Left ventricle myocardium superior (tissue), 1 donor: Measurements from ENCODE around the gene PDE4A. TPM values are rescaled to one million over a fixed set of nuclear protein-coding genes. Genes with fewer than 3 reads are reported as not detected.
"Not testable (repeated sequence)": the region's sequence is repeated elsewhere in the genome, so short reads cannot be mapped to it uniquely, and the experiment has no call there.

Source experiments
- ATAC-seq: fragments of 200-7000 bp; cut with Tn5 transposase; one replicate; pipeline ENCODE4 v1.9.1; 2020; ENCODE audit warnings: mild to moderate bottlenecking, moderate library complexity
- DNase-seq: peaks from one replicate; pipeline ENCODE4 v3.0.0-alpha.2; 2020
- intact Hi-C: fragments of 100-400 bp; cut with micrococcal nuclease; formaldehyde crosslinking; loops from one replicate; pipeline ENCODE4 v1.11.0; 2022
- total RNA-seq: library from RNA; stranded (reverse); fragmentation: NEBNext Ultra II Directional; extraction: Animal tissue kit (Norgen Biotek cat#: 25700); gene quantifications from one replicate; pipeline ENCODE4 v1.2.1, GENCODE V29; 2021
- donor health status: DM: no; HTN: yes; CAD: no; lungs with severe emphysema.

Gene PDE4A
- total RNA-seq, 1 donor from 2014 or later, result 36.1 TPM

DNA sequence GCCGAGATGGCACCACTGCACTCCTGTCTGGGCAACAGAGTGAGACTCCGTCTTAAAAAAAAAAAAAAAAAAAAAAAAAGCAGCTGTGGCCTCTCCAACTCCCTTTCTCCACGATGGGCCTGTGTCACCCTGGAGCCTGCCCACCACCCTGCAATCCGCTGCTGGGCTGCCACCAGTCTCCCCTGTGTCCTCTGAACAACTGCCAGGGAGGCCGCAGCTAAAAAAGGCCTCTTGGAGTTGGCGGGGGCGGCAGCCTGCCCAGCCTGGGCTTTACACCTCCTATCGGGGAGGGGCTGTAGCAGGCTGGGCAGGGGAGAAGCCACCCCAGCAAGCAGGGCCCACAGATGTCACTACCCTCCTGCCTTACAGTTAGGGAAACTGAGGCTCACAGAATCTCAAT is 20.5 kb upstream of the PDE4A start:
- intact Hi-C loops, result no loop called here
- ATAC-seq (peak; percentile 44), DNase-seq (peak; percentile 85)

DNA sequence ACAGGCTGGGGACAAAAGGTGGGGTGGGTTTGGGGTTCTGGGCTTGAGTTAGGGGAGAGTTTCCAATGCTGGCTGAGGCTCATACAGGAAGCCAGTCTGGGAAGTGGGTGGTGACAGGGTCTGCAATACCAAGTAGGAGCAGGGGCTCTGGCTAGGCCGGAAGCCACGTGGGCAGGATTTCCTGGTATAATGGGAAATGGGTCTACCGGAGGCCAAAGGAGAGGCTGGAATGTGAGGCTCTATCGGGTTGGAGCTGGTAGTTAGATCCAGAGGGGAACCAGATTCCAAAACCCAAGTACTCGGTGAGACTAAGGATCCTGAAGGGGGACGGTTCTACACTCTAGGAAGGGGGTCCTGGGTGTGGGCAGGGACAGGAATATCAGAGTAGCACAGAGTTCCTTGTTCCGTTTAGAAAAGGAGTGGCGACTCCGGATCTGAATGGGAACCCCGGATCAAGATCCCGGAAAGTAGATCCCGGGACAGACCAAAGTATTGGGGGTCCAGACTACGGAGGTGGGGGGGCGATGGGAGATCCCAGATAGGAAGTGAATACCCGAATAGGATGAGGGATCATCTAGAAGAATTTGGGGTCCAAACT is 17.8 kb upstream of the PDE4A start:
- no peak for ATAC-seq
- no peak for DNase-seq
- intact Hi-C loops, result no loop called here

DNA sequence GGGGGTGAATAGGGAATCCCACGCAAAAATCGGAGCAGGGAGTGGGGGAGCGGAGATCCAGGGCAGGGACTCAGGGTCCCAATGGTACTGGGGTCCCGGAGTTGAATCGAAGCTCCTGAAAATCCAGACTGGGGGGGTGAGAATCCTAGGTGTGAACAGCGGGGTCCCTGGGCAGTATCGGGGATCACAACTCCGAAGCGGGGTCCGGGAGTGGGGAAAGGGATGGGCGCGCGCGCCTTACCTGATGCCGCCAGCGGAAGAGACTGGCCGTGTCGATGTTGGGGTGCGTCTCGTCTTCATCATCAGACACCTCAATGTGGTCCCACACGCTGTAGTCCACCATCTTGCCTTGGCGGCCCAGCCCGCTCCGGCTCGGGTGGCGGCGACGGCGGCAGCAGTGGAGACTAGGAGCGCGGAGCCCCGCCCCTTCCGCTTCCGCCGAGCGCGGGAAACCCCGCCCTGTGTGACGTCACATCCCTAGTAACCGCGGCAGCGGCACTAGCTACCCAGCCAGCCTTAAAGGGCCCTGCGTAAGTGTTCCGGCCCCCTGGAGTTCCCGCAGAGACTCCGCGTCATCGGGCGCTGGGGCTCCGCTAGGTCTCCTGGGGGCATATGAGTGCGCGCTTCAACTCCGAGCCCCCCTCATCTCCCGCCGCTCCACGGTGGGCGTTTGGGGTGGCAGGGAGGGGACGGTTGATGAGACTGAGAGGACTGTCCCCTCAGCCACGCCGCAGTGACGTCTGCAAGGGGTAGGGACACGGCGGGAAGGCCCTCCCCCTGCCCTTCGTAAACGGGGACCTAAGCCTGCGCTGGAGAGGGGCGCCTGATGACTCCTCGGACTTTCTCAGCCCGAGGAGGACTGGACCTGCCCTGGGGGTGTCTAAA is 17.0 kb upstream of the PDE4A start, which contains the start of gene CDC37:
Gene CDC37, minus strand, starts transcription at position 406 of the 885 bp plus-strand sequence. Its CDS starts 63 bp downstream, at position 343.
- intact Hi-C loops, result no loop called here
- ATAC-seq (peak; percentile 94), DNase-seq (peak; percentile 98)

DNA sequence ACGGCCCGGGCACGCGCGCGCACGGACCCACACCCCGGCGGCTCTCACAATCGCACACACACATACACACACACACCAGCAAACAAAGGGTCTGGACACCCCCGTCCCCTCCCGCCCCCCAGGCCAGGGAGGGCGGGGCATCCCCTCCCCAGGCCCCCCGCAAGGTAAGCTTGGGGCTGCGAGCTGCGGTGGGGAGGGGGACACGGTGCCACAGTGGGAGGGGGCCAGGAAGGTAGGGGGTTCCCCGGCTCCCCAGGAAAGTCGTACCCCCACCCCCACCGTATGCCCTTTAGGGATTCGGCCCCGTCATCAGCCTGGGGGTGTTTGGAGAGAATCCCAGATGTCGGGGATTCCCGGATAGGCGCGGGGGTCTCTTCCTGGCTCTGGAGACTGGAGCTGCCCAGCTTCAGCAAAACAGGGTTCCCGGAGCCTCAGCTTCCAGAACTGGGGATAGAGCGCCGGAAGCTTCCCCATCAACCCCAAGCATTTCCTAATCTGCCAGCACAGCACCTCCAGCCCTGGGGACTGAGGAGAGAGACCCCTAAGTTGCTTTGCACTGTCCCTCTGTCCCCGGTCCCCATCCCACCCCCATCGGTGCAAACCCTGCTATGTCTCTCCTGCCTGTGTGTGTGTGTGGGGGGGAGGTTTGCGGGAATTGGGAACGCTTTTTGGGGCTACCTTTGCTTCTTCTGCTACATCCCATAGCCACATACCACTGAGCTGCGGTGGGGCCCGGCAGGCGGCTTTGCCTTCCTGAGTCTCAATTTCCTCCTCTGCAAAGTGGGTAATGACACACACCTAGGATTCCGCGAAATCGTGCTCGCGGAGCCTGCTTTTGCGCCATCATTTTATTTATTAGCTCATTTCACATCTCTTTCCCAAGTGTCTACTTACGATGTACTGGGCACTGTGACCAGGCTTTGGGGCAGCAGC is 15.2 kb upstream of the PDE4A start:
- intact Hi-C loops, result no loop called here
- ATAC-seq (no peak), DNase-seq (no peak)

DNA sequence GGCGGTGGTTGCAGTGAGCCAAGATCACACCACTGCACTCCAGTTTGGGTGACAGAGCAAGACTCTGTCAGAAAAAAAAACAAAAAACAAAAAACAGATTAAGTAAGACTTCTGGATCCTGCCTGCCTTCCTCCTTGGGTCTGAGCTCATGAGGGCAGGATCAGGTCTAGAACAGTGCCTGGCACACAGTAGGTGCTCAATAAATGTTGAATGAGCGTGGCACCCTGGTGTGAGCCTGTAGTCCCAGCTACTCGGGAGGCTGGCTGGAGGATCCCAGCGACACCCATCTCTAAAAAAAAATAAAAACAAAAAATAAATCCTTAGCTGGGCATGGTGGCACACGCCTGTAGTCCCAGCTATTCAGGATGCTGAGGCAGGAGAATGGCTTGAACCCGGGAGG is 14.1 kb upstream of the PDE4A start:
- intact Hi-C loops, result no loop called here
- no peak for DNase-seq

DNA sequence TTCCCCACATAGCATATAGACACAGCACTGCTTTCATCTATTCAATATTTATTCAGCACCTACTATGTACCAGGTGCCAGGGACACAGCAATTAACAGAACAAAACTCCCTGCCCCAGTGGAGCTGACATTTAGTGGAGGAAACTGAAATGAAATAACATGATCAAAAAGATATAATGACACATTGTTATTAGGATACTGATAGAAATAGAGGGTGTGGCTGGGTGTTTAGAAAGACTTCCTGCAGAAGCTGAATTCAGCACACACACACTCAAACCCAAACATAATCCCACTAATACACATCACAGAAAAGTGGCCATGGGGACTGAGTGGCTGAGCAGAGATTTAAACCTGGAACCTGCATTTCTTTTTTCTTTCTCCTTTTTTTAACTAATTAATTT is 13.2 kb upstream of the PDE4A start:
- intact Hi-C loops, result no loop called here
- DNase-seq (no peak), ATAC-seq (no peak)

More for the DNA sequence above, 14.1 kb upstream of the PDE4A start:
- no peak for ATAC-seq

DNA sequence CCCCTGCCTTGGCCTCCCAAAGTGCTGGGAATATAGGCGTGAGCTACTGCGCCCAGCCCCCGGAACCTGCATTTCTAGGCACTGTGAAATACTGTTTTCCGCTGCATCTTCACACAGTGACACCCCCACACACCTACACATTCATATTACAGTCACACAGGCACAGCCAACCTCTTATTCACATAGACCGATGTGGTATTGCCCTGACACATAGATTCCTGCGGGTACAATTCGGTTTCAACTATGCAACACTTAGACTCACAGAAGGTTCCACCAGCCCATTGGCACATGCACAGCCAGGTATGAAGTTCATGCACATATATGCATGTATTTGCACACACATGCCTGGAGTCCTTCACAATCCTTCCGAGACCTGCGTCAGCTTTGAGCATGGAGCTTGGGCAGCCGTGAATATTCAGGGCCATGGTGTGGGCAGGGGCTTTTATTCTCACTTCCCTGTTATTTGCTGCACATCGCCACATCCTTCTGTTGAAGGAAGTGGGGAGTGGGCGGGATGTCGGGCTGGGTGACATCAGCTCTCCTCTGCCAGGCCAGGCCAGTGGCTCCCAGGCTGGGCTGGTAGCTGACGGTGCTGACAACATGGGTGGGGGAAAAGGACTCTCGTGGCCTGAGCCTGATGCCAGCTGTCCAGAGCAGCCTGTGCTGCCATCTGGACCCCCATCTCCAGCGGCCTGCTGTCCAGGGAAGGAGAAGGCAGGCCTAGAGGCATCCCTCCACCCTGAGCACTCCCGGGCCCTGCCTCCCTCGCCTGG is 11.6 kb upstream of the PDE4A start:
- ATAC-seq (peak; percentile 12), DNase-seq (peak; percentile 70)
- intact Hi-C loops, result no loop called here

DNA sequence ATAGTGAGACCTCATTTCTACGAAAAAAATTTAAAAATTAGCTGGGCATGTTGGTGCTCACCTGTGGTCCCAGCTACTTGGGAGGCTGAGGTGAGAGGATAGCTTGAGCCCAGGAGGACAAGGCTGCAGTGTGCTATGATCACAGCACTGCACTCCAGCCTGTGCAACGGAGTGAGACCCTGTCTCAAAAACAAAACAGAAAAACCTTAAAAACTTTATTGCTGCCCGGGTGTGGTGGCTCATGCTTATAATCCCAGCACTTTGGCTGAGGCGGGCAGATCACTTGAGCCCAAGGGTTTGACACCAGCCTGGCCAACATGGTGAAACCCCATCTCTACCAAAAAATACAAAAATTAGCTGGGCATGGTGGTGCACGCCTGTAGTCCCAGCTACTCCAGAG is 9.1 kb upstream of the PDE4A start:
- intact Hi-C loops, DNase-seq, ATAC-seq: not testable (repeated sequence)

DNA sequence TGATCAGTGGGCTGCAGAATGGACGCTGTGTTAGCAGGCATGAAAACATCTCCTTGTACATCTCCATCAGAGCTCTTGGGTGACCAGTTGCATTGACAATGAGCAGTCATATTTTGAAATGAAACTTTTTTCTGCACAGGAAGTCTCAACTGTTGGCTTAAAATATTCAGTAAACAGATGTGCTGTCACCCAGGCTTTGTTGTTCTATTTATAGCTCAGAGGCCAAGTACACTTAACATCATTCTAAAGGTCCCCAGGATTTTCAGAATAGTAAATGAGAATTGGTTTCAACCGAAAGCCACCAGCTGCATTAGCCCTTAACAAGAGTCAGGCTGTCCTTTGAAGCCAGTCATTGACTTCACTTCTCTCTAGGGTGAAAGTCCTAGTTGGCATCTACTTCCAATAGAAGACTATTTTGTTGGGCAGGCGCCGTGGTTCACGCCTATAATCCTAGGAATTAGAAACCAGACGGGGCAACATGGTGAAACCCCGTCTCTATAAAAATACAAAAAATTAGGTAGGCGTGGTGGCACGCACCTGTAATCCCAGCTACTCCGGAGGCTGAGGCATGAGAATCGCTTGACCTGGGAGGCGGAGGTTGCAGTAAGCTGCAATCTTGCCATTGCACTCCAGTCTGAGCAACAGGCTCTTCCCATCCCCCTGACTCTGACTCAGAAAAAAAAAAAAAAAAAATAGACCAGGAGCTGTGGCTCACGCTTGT is 7.9 kb upstream of the PDE4A start:
- DNase-seq (no peak), ATAC-seq (no peak)
- intact Hi-C loops, result no loop called here

GRCh38 chr19:10416083-10416379 is 4.3 kb upstream of the PDE4A start:
- DNase-seq (no peak), ATAC-seq (no peak)
- intact Hi-C loops, result no loop called here

DNA sequence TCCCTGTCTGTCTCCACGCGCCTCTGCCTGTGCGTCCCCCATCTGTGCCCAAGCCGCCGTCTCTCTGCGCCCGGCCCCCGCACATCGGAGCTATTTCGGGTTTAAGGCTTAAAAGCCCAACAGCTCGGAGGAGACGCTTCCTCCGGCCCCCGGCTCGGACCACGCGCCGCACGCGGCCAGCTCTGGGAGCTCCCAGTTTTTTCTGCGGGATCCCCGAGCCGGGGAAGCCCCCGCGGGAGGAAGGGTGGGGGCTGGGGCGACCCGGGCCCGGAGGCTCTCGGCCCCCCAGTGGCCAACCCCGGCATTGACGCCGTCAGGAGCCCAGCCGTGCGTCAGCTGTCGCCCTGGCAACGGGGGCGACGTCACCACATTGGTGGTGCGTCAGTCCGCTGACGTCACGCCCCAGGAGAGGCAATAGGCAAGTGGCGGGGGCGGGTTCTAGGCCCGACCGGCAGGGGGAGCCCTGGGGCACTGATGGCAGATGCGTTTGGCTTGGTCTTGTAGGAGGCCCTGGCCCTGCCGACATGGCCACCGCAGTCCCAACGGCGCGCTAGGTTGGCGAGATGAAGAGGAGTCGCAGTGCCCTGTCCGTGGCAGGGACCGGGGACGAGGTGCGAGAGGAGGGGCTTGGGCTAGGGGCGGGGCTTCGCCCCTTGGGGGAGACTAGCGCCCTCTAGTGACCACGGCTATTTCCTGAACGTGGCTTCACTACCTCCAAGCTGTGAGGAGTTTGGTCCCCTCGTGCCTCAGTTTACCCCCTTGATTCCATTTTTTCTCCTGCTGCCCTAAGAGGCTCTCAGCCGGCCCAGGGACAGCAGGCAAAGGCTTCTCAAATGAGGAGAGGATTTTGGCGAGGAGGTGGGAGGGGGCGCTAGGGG is 3.7 kb upstream of the PDE4A start:
- ATAC-seq (peak; percentile 85), DNase-seq (peak; percentile 87)
- intact Hi-C loops, result no loop called here

GRCh38 chr19:10417541-10418234 is 2.6 kb upstream of the PDE4A start:
- DNase-seq (no peak), ATAC-seq (no peak)
- intact Hi-C loops, result no loop called here

DNA sequence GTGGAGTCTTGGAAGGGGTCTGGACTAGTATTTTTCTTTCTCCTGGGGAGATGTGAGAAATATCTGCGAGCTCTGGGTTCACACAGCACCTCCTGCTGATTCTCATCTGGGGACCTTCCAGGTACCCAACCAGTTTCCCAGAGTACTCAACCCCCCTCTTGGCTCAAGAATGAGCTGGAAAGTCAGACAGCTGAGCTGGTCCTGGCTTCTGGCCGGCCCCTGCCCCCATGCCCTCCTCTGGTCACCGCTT is 2.2 kb upstream of the PDE4A start:
- no peak for DNase-seq
- intact Hi-C loops, result no loop called here
- no peak for ATAC-seq

GRCh38 chr19:10418485-10419199 is 1.7 kb upstream of the PDE4A start:
- intact Hi-C loops, result no loop called here
- ATAC-seq (no peak), DNase-seq (no peak)

DNA sequence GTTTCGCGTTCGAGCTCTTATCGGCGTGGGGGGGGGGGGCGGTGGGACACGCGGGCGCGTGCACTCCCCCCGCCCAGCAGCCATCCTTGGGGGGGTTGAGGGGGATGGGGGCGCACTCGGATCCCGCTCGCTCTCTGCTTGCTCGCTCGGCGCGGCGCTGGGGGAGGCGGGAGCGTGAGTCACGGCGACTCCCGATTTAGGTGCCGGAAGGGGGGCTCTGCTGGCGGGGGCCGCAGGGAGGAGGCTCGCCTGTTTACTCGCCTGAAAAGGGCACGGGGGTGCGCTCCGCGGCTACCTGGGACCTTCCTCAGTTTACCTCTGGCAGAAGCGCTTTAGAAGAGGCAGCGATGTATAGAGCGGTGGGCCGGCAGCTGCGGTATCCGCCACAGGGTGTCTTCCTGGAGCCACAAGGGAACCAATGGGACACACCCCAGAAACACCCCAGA is 1.1 kb upstream of the PDE4A start:
- ATAC-seq, result no peak
- intact Hi-C loops, result no loop called here
- no peak for DNase-seq

DNA sequence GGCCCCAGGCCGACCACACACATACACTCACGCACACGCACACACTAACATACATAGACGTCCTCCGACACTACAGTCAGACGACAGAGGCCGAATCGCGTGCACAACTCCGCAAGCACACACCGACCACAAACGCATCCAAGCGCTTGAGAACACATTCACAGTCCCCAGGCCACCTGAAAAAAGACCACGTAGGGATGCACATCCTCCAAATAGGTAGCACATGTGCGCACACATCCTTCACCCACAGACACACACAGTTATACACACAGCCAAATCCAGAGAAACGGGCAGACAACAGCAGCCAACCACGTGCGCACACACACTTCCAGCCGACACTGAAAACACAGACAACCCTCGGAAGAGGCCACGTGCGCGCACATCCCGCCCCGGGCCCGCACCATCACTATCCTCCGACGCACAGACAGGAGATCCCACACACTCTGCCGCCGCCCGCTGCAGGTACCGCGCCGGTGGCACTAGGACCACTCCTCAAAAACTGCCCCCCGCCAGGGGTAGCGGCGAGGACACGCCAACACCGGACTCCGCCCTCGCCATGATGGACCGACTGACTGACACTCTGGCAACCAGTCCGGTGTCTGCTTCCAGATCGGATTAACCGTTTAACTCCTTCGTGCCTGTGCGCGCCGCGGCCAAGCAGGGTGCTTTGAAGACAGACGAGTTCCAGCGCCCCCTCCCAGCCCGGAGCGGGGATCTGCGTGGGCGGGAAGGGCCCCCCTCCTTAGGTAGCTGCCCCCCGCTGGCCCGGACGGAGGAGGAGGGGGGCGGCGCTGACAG is 493 bp upstream of the PDE4A start:
- ATAC-seq, result no peak
- no peak for DNase-seq
- intact Hi-C loops, result no loop called here
